Activated CD8-positive, alpha-beta T cell treated with anti-CD3 and anti-CD28 coated beads for 36 hours (primary cell): ENCODE data around the gene KIF21A. TPM values are rescaled to one million over a fixed set of nuclear protein-coding genes. Genes with fewer than 3 reads are reported as not detected.
"Not testable (repeated sequence)": the region's sequence is repeated elsewhere in the genome, so short reads cannot be mapped to it uniquely, and the experiment has no call there.

Source experiments
- ATAC-seq: fragments of 200-7000 bp; cut with Tn5 transposase; one replicate; pipeline ENCODE4 v1.10.0; 2021; ENCODE audit warnings: mild to moderate bottlenecking, moderate library complexity
- CTCF ChIA-PET: fragments of 350-600 bp; sonication (Branson Sonifier 250); formaldehyde crosslinking; loops from one replicate; lab custom pipeline; 2021; ENCODE audit warnings: antibody characterized with exemption; lab: Charles Lee
- POLR2A ChIA-PET: fragments of 350-600 bp; sonication (Branson Sonifier 250); formaldehyde crosslinking; loops from one replicate; lab custom pipeline; 2021; ENCODE audit warnings: antibody characterized with exemption; lab: Charles Lee
- DNase-seq: peaks from one replicate; pipeline ENCODE4 v3.0.0-alpha.2; 2020
- H3K27ac Mint-ChIP-seq: one replicate; pipeline ENCODE4 v1.8.0; 2021; ENCODE audit warnings: mild to moderate bottlenecking, mixed read lengths
- H3K27me3 Mint-ChIP-seq: one replicate; pipeline ENCODE4 v1.8.0; 2021; ENCODE audit warnings: mixed read lengths
- H3K36me3 Mint-ChIP-seq: one replicate; pipeline ENCODE4 v1.8.0; 2021; ENCODE audit warnings: low read depth, mixed read lengths
- H3K4me1 Mint-ChIP-seq: one replicate; pipeline ENCODE4 v1.8.0; 2021; ENCODE audit warnings: low read depth, mixed read lengths
- H3K4me3 Mint-ChIP-seq: one replicate; pipeline ENCODE4 v1.8.0; 2021; ENCODE audit warnings: mild to moderate bottlenecking, moderate library complexity, mixed read lengths
- H3K9me3 Mint-ChIP-seq: one replicate; pipeline ENCODE4 v1.8.0; 2021; ENCODE audit warnings: mixed read lengths
- CTCF ChIP-seq: fragments of 200-600 bp; IDR thresholded peaks from one replicate; pipeline ENCODE4 v1.8.0; 2022; ENCODE audit warnings: antibody characterized with exemption, mild to moderate bottlenecking
- intact Hi-C: fragments of 100-400 bp; cut with micrococcal nuclease; formaldehyde crosslinking; loops from one replicate; pipeline ENCODE4 v1.10.0; 2022
- total RNA-seq, 2 experiments: library from RNA; stranded (reverse); gene quantifications; one replicate each; pipeline ENCODE4 v1.2.3, GENCODE V29; 2021

KIF21A gene
- total RNA-seq, 2 experiments from 2014 or later = 18.0 to 20.0 TPM

GRCh38 chr12:39476894-39477293 is 34.0 kb upstream of the KIF21A start:
- Mint-ChIP-seq H3K27me3 (no peaks in the 10 kb centered on the region), H3K36me3 (peaks cover 8% of the 10 kb centered on the region), H3K9me3 (peaks cover 6% of the 10 kb centered on the region), H3K4me1 (no peaks in the 10 kb centered on the region), H3K4me3 (no peak overlapping the region), H3K27ac (no peak overlapping the region)
- ChIA-PET POLR2A (no interaction called here), CTCF (no interaction called here)
- TF ChIP-seq CTCF = no peak
- DNase-seq (no peak), ATAC-seq (no peak)
- intact Hi-C loops = no loop called here

- TF ChIP-seq CTCF = no peak
- POLR2A ChIA-PET = no interaction called here
- Mint-ChIP-seq H3K27me3 (no peaks in the 10 kb centered on the region), H3K9me3 (peaks cover 6% of the 10 kb centered on the region), H3K36me3 (peaks cover 8% of the 10 kb centered on the region), H3K4me3 (no peak overlapping the region), H3K4me1 (no peaks in the 10 kb centered on the region), H3K27ac (no peak overlapping the region)
- no peak for ATAC-seq
- DNase-seq = no peak
- intact Hi-C loops = no loop called here
- CTCF ChIA-PET = no interaction called here
Observed at GRCh38 chr12:39476121-39476520, 33.2 kb upstream of the KIF21A start.

- DNase-seq, intact Hi-C loops, H3K4me3 Mint-ChIP-seq, CTCF ChIA-PET, H3K9me3 Mint-ChIP-seq, POLR2A ChIA-PET, H3K36me3 Mint-ChIP-seq, ATAC-seq, H3K27ac Mint-ChIP-seq, H3K4me1 Mint-ChIP-seq, H3K27me3 Mint-ChIP-seq: not testable (repeated sequence)
Observed at GRCh38 chr12:39475136-39475535, 32.2 kb upstream of the KIF21A start.

GRCh38 chr12:39467432-39467870 is 24.5 kb upstream of the KIF21A start:
- intact Hi-C loops = no loop called here
- ATAC-seq (peak; percentile 92), DNase-seq (peak; percentile 37)
- H3K36me3 Mint-ChIP-seq = no peaks in the 10 kb centered on the region
- H3K9me3 Mint-ChIP-seq = peaks cover 5% of the 10 kb centered on the region
- H3K4me1 Mint-ChIP-seq = peaks cover 16% of the 10 kb centered on the region
- no peak overlapping the region for H3K4me3 Mint-ChIP-seq
- no peak for TF ChIP-seq CTCF
- POLR2A ChIA-PET = interaction anchor here (1.0 kb wide), 1 partner anchor 26 kb away, joined by 3 read pairs; no protein-coding TSS in a partner anchor
- H3K27ac Mint-ChIP-seq = peak overlapping the region; percentile 75
- H3K27me3 Mint-ChIP-seq = no peaks in the 10 kb centered on the region
- CTCF ChIA-PET = interaction anchor here (0.7 to 1.4 kb wide), 3 partner anchors 16 to 149 kb away, joined by 3 to 4 read pairs (median 4); no protein-coding TSS in a partner anchor

- ChIA-PET CTCF (interaction anchor here (1.5 kb wide), 1 partner anchor 32 kb away, joined by 3 read pairs; no protein-coding TSS in a partner anchor), POLR2A (no interaction called here)
- peaks cover 5% of the 10 kb centered on the region for H3K9me3 Mint-ChIP-seq
- DNase-seq (no peak), ATAC-seq (no peak)
- intact Hi-C loops = no loop called here
- H3K36me3 Mint-ChIP-seq = no peaks in the 10 kb centered on the region
- no peaks in the 10 kb centered on the region for H3K27me3 Mint-ChIP-seq
- H3K4me1 Mint-ChIP-seq = peaks cover 16% of the 10 kb centered on the region
- no peak for TF ChIP-seq CTCF
- H3K4me3 Mint-ChIP-seq = no peak overlapping the region
- no peak overlapping the region for H3K27ac Mint-ChIP-seq
Observed at GRCh38 chr12:39464976-39465695, 22.2 kb upstream of the KIF21A start.
